C1 segment of cervical spinal cord (tissue), 14 donors: ENCODE results near the gene DIO2.
A peak's percentile ranks its signal among the peaks of the same experiment; 100 is the strongest.

Experiments used
- DNase-seq, 14 donors: peaks; one replicate each; lab custom pipeline; 2025; lab: John Stamatoyannopoulos, UW

Gene DIO2

DNA sequence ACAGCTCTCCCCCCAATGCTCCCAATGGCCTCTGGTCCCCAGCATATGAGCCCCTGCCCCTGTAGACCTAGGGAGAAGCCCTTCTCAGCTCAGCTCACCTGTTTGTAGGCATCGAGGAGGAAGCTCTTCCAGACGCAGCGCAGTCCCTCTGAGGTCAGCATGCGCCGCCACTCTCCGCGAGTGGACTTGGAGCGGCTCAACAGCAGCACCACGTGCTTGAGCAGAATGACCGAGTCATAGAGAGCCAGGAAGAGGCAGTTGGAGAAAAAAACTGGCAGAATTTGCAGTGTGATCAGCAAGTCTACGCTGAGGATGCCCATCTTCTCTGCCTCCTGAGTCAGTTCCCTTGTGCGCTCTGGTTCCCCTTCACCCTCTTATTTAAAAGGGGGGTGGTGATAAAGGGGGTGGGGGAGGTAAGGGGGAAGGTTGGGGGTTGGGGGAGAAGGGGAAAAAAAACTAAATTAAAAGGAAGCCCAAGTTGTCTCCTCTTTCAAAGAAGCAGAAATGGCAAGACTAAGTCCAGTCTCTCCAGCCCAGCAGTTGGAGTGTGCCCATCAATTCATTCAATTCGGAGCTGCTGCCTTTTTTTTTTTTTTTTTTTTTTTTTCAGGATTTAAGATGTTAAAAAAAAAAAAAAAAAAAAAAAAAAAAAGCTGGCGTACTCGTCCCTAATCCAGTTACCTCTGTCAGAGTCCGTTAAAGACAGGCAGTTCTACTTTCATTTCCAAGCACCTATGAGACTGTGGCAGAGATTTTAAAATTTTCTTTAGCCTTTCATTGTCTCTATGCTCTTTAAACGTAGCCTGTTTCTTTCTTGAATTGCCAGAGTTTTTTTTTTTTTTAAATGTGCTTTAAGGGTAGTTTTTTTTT, at the start of gene DIO2:
Gene DIO2 (minus strand): TSS at position 352 of the 870 bp plus-strand sequence. CDS start 32 bp downstream, at position 320.
- peak in 10 of 14 donors; percentile 0 to 67 (median 26) for DNase-seq

DNA sequence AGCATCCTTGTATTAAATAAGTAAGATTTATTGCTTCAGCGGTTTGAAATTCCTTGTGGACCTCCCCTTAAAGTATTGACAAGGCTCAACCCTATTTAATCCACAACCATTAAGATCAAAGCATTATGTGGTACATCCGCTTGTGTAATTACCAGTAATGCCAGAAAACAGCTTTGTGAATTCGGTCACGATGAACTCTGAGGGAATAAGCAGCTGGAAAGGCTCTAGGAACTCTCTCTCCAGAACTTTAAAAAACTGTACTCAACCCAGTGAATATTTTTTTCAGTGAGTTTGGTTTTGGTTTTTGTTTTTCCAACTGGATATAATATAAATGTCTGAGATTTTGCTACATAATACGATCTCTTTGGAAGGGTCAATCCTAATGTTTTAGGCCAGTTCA, 49.3 kb upstream of the DIO2 start:
- no peak for DNase-seq

DNA sequence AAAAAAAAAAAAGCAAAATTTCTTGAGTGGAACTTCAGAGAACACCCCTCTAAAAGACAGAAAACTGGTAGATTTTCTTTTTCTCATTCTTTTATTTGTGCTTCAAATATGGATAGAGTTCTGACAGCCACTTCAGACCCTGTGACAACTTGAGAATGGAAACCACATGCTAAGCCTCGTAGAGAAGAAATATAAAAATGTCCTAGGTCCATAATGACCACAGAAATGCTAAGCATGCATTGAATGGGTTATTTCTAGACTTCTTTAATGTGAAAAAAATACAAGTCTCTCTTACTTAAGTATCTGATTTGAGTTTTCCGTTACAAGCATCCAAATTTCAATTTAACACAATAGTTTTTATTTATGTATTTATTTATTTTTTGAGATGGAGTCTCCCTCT, 28.3 kb upstream of the DIO2 start:
- no peak for DNase-seq

DNA sequence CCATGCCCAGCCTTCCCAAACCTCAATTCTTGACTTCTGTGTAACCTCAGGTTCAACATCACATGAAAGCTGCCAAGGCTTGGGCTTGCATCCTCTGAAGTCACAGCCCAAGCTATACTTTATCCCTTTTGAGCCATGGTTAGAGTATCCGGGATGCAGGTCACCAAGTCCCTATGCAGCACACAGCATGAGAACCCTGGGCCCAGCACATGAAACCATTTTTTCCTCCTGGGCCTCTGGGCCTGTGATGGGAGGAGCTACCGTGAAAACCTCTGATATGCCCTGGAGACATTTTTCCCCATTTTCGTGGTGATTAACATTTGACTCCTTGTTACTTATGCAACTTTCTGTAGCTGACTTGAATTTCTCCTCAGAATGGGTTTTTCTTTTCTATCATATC, 25.8 kb upstream of the DIO2 start:
- DNase-seq, result no peak

DNA sequence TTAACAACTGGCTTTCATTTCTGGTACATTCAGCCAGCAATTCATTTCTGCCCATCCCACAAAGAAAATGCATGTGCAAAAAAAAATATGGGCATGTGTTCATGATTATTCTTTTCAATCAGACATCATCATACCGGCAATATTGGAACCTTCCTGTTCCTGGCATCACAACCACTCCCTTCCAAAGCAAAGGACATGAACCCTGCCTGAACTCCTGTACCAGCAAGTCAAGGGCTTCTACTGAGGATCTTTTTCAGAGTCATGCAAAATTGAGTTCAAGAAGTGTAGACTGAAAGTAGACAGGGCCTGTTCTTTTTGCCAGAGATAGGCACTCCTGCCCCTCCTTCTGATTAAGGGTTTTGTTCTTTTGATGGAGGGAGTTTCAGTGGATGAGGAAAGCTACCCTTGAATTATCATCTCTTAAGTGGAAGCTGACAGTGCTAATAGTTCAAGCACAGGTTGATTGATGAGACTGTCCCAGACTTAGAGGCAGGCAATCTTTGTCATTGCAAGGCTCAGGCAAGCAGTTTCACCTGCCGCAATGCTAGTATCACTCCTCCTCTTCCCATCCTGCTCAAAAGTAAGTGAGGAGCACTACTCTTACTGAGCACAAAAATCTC, 22.3 kb upstream of the DIO2 start:
- no peak for DNase-seq

DNA sequence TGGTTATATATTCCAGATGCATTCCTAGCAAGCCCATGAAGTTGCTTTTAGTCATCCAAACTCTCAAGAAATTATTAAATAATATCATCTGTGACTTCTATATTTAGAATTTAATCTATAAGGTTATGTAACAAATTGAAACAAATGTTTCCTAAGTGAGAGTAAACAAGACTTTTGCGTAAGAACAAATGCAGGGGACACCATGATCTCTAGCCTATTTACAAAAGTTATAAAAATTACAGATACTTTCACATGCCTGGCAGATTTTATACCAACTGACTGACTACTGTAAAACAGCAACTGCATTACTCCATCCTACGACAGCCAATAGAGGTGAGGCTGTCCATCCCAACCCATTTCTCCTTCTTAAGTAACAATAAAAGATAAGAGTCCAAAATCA, 20.4 kb upstream of the DIO2 start:
- DNase-seq, result no peak

DNA sequence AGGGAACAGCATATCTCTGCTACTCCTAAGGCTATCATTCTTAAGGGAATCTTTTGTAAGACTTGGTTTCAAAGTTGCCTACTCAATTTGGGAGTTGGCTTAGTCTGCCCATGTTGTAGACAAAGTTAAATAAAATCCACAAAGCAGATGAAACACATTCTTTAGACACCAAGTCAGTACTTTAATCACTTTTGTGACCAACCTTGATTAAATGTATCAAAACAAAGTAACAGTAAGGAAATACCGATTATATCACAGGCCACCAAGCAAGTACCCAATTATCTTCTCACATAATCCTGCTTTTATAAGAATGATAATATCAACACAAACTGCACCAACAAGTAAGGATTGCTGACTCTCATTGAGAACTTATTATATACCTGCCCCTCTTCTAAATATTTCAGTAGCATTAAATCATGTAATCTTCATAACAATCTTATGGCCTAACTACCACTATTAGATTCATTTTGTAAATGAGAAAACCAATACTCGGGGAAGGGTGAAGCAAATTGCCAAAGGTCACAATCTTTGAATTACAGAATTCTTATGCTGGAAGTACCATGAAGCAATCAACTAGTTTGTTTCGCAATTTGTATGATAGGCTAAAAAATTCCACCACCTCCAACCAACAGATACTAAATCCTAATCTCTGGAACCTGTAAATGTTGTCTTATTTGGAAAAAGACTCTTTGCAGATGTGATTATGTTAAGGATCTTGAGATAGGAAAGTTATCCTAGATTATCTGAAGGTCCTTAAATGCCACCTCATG, 12.6 kb upstream of the DIO2 start:
- DNase-seq, result no peak

DNA sequence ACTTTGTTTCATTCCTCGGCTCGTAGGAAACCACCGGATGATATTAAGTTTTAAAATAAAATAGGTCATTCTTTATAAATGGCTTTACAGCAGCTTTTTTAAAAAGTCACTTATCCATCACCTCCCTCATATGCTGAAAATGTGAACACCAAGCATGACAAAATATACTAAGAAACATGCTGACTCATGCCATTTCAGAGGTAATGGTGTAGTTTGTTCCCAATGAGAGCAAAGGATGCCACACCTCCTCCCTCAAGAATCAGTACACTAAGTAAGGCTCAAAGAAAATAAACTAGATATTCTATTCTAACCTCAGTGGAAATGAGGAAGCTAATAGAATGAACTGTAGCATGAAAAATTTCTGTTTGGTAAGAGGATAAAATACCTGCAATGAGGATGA, 5.5 kb upstream of the DIO2 start:
- DNase-seq, result no peak

DNA sequence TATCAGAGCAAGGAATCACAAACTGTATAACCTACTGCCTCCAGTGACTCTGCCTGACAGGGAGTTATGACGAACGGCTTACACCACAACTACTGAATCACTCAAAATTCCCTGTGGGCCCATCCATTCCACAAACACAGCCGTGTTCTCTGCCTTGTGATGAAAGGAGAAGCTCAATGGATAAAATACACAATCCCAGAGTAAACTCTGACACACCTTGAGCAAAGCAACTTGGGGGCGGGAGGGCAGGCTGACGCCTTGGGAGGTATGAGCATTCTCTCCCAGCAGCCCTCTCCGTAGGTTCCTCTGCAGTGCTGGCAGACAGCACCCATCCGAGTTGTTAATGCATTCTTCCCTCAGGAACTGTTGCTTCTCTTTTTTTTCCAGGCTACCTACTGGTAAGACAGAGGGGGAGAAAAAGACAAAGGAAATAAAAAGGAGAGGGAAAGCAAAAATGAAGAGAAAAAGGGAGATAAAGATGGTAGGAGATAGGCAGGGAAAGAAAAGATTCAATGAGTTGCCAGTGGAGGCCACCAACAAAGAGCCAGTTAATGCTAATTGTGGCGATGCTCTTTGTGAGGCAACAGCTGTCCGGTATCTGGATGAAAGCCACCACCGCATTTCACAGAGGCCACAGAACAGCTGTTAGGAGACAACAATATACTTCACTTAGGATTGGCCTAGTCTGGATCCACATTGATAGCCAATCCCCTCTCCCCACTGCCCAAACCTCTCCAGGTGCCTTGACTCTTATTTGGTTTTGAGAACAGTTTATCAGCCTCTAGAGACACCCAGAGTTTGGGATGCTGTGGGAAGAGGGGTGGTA, 4.7 kb upstream of the DIO2 start:
- DNase-seq, result no peak

DNA sequence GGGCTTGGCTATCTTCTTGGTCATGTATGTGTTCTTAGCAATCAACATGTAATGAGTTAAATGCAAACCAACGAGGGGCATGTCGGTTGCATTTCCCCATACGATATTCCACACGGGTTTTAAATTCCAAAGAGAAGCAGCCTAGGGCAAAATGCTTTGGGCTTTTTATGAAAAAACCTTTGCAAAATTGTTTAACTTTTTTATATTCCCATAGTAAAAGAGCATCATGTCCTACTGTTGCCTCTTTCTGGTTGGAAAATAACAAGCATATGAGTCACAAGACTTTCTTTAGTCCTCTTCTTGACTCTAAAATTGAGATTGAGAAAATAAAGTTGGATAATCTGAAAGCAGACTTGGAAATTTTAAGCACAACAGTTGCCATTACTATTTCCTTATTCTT, 3.8 kb upstream of the DIO2 start:
- DNase-seq, result no peak

DNA sequence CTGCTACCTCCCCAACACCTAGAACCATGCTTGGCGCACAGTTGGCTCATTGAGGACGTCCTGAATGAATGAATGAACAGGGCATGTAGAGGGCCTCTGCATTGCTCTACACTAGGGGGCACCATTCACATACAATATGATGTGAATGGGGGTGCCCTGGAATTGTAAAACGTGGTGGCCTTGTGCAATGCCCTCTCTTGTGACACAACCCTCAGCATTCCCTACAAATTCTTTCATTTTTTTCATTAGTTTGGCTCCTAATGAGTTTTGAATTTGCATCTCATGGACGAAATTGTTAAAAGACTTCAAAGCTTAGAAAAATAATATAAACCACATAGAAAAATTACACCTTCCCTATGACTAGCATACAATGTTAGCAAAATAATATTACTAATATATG, 2.3 kb upstream of the DIO2 start:
- peak in 1 of 14 donors; percentile 2 for DNase-seq

DNA sequence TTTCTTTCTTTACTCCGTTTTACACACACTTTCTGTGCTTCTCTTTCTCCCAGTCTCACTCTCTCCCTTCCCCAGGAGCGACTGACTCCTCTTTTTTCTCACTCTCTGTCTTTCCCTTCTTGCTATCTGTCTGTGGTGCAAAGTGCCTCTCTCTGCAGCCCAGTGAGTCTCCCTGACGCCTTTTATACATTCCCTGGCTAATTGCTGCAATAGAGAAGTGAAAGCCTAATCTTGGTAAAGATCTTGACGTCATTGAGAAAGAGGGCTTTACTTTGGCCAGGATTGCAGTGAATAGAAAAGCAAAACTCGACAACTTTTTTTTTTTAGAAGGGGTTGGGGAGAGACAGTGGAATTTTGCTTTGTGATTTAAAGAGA, 706 bp upstream of the DIO2 start:
- no peak for DNase-seq

DNA sequence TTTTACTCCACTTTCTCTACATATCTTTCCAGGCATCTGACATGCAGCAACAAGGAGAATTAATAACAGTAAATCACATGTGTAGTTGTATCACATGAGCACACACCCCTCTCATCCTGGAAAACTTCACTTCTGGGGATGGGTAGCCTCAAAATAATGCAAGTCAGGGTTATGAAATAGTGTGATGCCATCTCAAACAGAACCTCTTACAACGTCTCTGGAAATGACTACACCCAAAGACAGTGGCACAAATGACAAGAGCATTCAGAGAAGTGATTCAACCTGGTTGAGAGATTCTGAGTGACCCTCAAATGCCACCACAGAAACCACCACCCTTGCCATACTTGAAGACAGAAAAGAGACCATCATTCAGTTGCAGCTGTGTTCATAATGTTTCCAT, 2.8 kb downstream of the DIO2 start:
- DNase-seq, result no peak

DNA sequence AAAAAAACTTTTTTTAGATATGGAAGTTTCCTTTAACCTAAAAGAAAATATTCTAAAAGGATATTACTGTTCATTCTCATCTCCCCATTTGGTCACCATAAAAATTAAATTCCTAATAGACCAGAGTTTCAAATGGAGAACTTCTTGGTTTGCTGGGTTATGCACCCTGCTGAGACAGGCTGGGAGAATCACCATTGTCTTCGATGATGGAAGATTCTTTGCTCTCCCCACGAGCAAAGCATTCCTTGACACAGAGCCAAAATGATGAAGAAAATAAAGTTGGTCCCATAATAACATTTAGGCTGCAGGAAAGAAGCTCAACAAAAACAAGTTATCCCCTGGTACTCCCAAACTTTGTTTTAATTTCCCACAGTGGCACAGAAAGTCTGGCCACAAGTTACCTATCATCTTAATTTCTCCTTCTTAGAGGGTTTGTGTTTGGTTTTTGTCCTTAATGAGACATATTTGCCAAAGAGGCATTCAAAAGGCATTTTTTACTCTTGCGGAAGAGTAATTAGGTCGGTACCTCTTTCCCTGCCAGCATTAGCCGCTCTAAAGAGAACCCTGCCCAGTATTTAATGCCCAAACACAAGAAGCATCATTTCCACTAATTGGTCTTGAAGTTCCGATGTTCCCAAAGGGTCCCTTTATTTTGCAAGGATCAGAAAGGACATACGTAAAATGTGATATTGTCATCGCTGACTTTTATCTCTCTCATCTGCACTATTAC, 4.8 kb downstream of the DIO2 start:
- DNase-seq, result no peak

DNA sequence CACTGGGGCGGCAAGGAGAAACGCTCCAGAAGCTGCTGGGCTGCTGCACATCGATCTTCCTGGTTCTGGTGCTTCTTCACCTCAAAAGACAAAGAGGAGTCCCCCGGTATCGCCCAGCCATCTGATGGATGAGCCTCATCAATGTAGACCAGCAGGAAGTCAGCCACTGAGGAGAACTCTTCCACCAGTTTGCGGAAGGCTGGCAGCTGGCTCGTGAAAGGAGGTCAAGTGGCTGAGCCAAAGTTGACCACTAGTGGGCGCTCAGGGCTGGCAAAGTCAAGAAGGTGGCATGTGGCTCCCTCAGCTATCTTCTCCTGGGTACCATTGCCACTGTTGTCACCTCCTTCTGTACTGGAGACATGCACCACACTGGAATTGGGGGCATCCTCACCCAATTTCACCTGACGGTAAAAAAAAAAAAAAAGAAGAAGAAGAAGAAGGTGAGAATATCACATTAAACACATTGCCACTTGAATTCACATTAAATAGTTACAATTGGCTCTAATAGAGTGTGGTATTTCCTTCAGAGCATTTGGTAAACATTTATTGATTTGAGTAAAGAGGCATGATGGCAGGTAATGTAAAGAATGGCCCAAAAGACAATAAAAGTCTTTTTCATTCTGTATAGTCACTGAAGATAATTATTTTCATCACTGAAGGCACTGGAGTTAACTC, 8.3 kb downstream of the DIO2 start:
- DNase-seq, result no peak

DNA sequence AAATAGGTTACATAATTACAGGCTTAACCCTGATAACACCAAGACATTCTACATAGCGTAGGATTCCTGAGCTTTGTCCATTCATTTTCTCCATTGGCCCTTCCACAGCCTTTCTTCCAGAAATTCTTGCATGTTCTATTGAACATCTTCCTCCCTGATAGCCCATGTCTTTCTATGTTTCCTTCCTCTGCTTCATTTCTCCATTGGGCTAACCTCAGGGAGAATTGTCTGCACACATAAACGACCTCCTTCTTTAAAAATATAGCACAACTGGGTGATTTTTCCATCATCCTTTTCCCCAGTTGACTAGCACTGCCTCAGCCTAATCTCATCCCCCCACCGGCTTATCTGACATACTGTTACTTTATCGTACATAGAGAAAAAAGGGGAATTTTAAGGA, 11.2 kb downstream of the DIO2 start:
- no peak for DNase-seq

DNA sequence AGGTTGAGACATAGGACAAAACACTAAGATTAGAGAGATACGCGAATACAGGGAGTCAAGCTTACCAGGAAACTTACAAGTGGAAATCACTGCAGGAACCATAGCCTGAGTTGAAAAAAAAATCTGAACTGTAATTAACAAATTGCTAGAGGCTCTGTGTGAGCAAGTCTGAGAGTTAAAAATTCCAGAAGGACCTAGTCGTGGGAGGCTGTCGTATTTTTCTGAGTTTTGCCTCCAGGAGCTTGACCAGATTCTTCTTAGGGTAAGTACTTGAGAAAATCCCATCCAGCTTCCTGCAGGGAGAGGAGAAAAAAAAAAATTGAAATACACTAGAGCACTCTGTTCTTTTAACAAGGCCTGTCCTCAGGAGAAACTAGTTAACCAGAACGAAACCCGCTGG, 22.7 kb downstream of the DIO2 start:
- DNase-seq, result no peak

DNA sequence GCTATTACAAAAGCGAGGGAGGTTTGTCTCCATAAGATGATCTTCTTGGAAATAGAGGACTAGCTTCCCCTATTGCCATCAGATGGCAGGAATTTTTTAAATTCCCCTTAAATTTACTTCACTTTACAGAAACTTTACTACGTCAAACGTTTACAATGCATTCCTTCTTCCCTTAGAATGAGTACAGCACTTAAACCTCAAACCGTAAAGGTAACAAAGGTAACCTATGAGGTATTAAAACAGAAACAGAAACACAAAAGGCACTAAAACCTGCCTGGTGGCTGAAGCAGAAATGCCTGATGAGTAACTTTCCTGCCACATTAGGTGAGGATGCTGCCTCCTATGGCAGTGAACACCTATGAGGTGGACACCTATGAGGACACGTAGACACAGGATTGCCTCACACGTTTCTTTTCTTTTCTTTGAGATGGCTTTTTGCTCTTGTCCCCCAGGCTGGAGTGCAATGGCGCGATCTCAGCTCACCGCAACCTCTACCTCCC, 25.0 kb downstream of the DIO2 start:
- no peak for DNase-seq

DNA sequence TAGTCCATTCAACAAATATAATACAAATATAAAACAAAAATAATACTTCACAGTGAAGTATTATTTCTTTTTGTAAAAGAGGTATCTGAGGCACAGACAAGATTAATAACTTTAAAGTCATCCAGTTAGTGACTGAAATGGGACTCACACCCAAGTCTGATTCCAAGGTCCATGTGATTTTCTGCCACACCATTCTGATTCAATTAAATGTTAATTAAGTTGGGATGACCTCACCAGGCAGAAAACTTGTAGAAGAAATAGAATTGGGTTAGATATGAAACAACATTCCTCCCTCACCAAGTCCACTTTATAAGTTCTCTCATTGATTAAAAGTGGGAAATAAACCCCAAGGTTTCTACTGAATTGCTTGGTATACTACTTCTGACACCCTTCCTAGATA, 34.4 kb downstream of the DIO2 start:
- no peak for DNase-seq

DNA sequence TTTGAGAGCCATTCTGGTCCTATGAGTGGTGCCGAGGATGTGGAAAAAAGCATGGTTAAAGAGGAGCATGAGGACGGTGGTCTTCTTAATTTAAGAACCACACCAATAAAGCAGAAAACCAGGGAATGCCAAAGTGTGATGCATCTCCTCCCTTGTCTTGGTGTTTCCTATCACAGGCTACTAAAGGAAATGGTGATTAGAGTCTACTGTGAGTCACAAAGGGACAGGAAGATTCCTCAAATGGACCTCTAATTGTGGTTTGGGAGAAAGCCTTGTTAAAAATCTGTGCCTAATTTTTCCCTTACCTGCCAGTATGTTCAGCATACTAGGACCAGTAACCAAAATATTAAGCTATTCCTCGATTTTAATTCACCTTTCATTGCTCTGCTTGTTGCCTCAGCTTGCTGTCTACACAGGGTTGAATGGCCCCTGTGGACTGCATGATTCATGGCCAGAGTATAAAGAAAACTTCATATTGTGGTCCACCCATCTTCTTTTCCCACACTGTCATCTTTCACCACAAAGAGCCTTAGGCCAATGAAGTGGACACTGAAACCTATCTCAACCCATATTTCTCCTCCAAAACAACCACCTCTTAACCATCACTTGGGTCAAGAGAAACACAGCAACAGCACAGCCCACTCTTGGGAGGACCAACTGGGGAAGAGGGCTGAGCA, 38.8 kb downstream of the DIO2 start:
- no peak for DNase-seq
